HEK293 (cell line): Measurements from ENCODE around the gene DOK6.

Source experiments
- CTCF ChIA-PET: fragments of 350-600 bp; formaldehyde crosslinking; extraction: SDS; loops from one replicate; lab custom pipeline; 2021; ENCODE audit warnings: antibody characterized with exemption; lab: Yijun Ruan, JAX
- POLR2A ChIA-PET: fragments of 300-600 bp; formaldehyde crosslinking; extraction: SDS; loops from one replicate; lab custom pipeline; 2020; ENCODE audit warnings: antibody characterized with exemption, inconsistent platforms; lab: Yijun Ruan, JAX
- H3K27ac ChIP-seq: fragments of 200-500 bp; sonication (Bioruptor generic); 2 replicates; pipeline ENCODE4 v1.5.1; 2014; ENCODE audit warnings: low read depth, low read length, control low read depth, inconsistent platforms; ENCODE audit errors: extremely low read depth
- H3K36me3 ChIP-seq, 2 experiments: fragments of 200-500 bp in 1 of 2; sonication (Bioruptor generic) in 1 of 2; 1 replicate in 1 of 2; 2 replicates in 1 of 2; pipeline ENCODE4 v1.5.1; 2014 to 2017; ENCODE audit warnings: inconsistent platforms in 2 of 2, low read length in 2 of 2; ENCODE audit not compliant: control insufficient read depth in 2 of 2, insufficient read depth in 1 of 2
- H3K4me1 ChIP-seq: fragments of 200-500 bp; sonication (Bioruptor generic); 2 replicates; pipeline ENCODE4 v1.5.1; 2014; ENCODE audit warnings: mild to moderate bottlenecking, low read length, inconsistent platforms; ENCODE audit not compliant: control insufficient read depth, insufficient read depth
- H3K4me3 ChIP-seq: 2 replicates; pipeline ENCODE4 v1.5.1; 2011; ENCODE audit warnings: low read depth, mild to moderate bottlenecking, control low read depth, low read length, moderate library complexity
- H3K9me3 ChIP-seq: fragments of 200-500 bp; sonication (Bioruptor generic); 2 replicates; pipeline ENCODE4 v1.5.1; 2014; ENCODE audit warnings: low read depth, low read length, inconsistent platforms; ENCODE audit not compliant: control insufficient read depth, insufficient read depth
- GLI2 ChIP-seq: fragments of 450-650 bp; formaldehyde crosslinking; IDR thresholded peaks from 2 replicates; pipeline ENCODE4; 2017; ENCODE audit warnings: missing biosample characterization, missing genetic modification characterization, low read depth, borderline replicate concordance
- HIC1 ChIP-seq: fragments of 450-650 bp; formaldehyde crosslinking; IDR thresholded peaks from 2 replicates; pipeline ENCODE4 v1.5.1; 2016; ENCODE audit warnings: missing biosample characterization, missing genetic modification characterization
- IKZF3 ChIP-seq: fragments of 450-650 bp; IDR thresholded peaks from 2 replicates; pipeline ENCODE4 v1.5.0; 2018; ENCODE audit warnings: missing biosample characterization, mild to moderate bottlenecking, missing genetic modification characterization, moderate library complexity
- KLF10 ChIP-seq: fragments of 450-650 bp; IDR thresholded peaks from 2 replicates; pipeline ENCODE4 v1.5.1; 2018; ENCODE audit warnings: missing biosample characterization, mild to moderate bottlenecking, missing genetic modification characterization
- MZF1 ChIP-seq: fragments of 450-650 bp; formaldehyde crosslinking; IDR thresholded peaks from 2 replicates; pipeline ENCODE4 v1.5.1; 2017; ENCODE audit warnings: missing biosample characterization, missing genetic modification characterization, borderline replicate concordance
- SALL2 ChIP-seq: fragments of 450-650 bp; formaldehyde crosslinking; IDR thresholded peaks from 2 replicates; pipeline ENCODE4 v1.5.0; 2017; ENCODE audit warnings: missing biosample characterization, mild to moderate bottlenecking, missing genetic modification characterization, borderline replicate concordance
- SCRT1 ChIP-seq: fragments of 450-650 bp; formaldehyde crosslinking; IDR thresholded peaks from 2 replicates; pipeline ENCODE4 v1.5.1; 2016; ENCODE audit warnings: missing biosample characterization, missing genetic modification characterization, borderline replicate concordance
- YY1 ChIP-seq: fragments of 450-650 bp; formaldehyde crosslinking; IDR thresholded peaks from 2 replicates; pipeline ENCODE4 v1.5.1; 2018; ENCODE audit warnings: missing biosample characterization, missing genetic modification characterization
- ZBTB8A ChIP-seq: fragments of 450-650 bp; formaldehyde crosslinking; IDR thresholded peaks from 2 replicates; pipeline ENCODE4 v1.5.1; 2016; ENCODE audit warnings: missing biosample characterization, missing genetic modification characterization
- ZFP41 ChIP-seq: fragments of 450-650 bp; formaldehyde crosslinking; IDR thresholded peaks from 2 replicates; pipeline ENCODE4 v1.5.1; 2016; ENCODE audit warnings: missing biosample characterization, missing genetic modification characterization, borderline replicate concordance
- ZNF174 ChIP-seq: fragments of 450-650 bp; formaldehyde crosslinking; IDR thresholded peaks from 2 replicates; pipeline ENCODE4 v1.5.0; 2017; ENCODE audit warnings: missing biosample characterization, mild to moderate bottlenecking, missing genetic modification characterization
- ZNF184 ChIP-seq: fragments of 450-650 bp; IDR thresholded peaks from 2 replicates; pipeline ENCODE4 v1.5.1; 2018; ENCODE audit warnings: missing biosample characterization, mild to moderate bottlenecking, missing genetic modification characterization
- ZNF221 ChIP-seq: fragments of 450-650 bp; formaldehyde crosslinking; IDR thresholded peaks from 2 replicates; pipeline ENCODE4 v1.5.1; 2017; ENCODE audit warnings: missing biosample characterization, missing genetic modification characterization, borderline replicate concordance
- ZNF248 ChIP-seq: fragments of 450-650 bp; formaldehyde crosslinking; IDR thresholded peaks from 2 replicates; pipeline ENCODE4 v1.5.1; 2017; ENCODE audit warnings: missing biosample characterization, missing genetic modification characterization
- ZNF274 ChIP-seq, 2 experiments: fragments of 200-500 bp in 1 of 2; fragments of 450-650 bp in 1 of 2; sonication (Bioruptor generic) in 1 of 2; formaldehyde crosslinking in 1 of 2; IDR thresholded peaks; 2 replicates each; pipeline versions ENCODE4 v1.5.1 to v1.6.1; 2014 to 2016; ENCODE audit warnings: borderline replicate concordance in 1 of 2, inconsistent platforms in 1 of 2, low read length in 1 of 2, missing biosample characterization in 1 of 2, missing genetic modification characterization in 1 of 2
- ZNF335 ChIP-seq: fragments of 450-650 bp; formaldehyde crosslinking; conservative IDR thresholded peaks from 2 replicates; pipeline ENCODE4 v1.5.1; 2016; ENCODE audit warnings: missing biosample characterization, missing genetic modification characterization
- ZNF394 ChIP-seq: fragments of 450-650 bp; formaldehyde crosslinking; IDR thresholded peaks from 2 replicates; pipeline ENCODE4 v1.5.1; 2016; ENCODE audit warnings: missing biosample characterization, missing genetic modification characterization, mild to moderate bottlenecking, moderate library complexity, borderline replicate concordance
- ZNF416 ChIP-seq: fragments of 450-650 bp; formaldehyde crosslinking; IDR thresholded peaks from 2 replicates; pipeline ENCODE4 v1.5.1; 2016; ENCODE audit warnings: missing biosample characterization, missing genetic modification characterization
- ZNF433 ChIP-seq: fragments of 450-650 bp; formaldehyde crosslinking; IDR thresholded peaks from 2 replicates; pipeline ENCODE4 v1.5.1; 2016; ENCODE audit warnings: missing biosample characterization, missing genetic modification characterization, low read depth
- ZNF513 ChIP-seq: fragments of 450-650 bp; IDR thresholded peaks from 2 replicates; pipeline ENCODE4 v1.5.1; 2018; ENCODE audit warnings: missing biosample characterization, missing genetic modification characterization
- ZNF610 ChIP-seq: fragments of 450-650 bp; formaldehyde crosslinking; IDR thresholded peaks from 2 replicates; pipeline ENCODE4 v1.5.1; 2016; ENCODE audit warnings: missing biosample characterization, missing genetic modification characterization, borderline replicate concordance
- ZNF626 ChIP-seq: fragments of 450-650 bp; sonication (Bioruptor Pico); formaldehyde crosslinking; IDR thresholded peaks from 2 replicates; pipeline ENCODE4 v1.5.1; 2018; ENCODE audit warnings: missing biosample characterization, missing genetic modification characterization, inconsistent platforms
- ZSCAN16 ChIP-seq: fragments of 450-650 bp; formaldehyde crosslinking; IDR thresholded peaks from 2 replicates; pipeline ENCODE4 v1.5.1; 2016; ENCODE audit warnings: missing biosample characterization, missing genetic modification characterization
- ZSCAN4 ChIP-seq: fragments of 450-650 bp; formaldehyde crosslinking; IDR thresholded peaks from 2 replicates; pipeline ENCODE4 v1.5.1; 2017; ENCODE audit warnings: missing biosample characterization, missing genetic modification characterization
- ZXDB ChIP-seq: fragments of 450-650 bp; formaldehyde crosslinking; IDR thresholded peaks from 2 replicates; pipeline ENCODE4 v1.5.1; 2016; ENCODE audit warnings: missing biosample characterization, missing genetic modification characterization
- TF ChIP-seq, protein P1 (sequence below): fragments of 450-650 bp; formaldehyde crosslinking; IDR thresholded peaks from 2 replicates; pipeline ENCODE4 v1.5.1; 2016; ENCODE audit warnings: missing biosample characterization, missing genetic modification characterization

Gene DOK6

DNA sequence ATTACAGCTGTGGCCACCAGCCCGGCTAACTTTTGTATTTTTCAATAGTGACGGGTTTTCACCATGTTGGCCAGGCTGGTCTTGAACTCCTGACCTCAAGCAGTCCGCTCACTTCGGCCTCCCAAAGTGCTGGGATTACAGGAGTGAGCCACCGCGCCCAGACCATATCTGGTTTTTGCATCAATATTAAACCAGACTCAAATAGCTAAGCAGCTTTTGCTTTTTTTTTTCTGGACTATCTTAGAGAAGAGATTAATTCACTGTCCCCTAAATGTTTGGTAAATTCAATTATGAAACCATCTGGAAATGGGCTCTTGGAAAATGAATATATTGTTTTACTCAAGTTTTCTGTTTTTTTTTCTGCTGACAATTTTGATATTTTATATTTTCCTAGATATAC, 183.7 kb downstream of the DOK6 start:
- Histone ChIP-seq H3K4me3 (no peak overlapping the region), H3K4me1 (no peaks in the 10 kb centered on the region), H3K36me3 (no peaks in the 10 kb centered on the region), H3K27ac (no peak overlapping the region), H3K9me3 (no peaks in the 10 kb centered on the region)
- TF ChIP-seq GLI2 (tag by site-specific recombination), result no peak
- no peak for TF ChIP-seq SALL2 (tag by site-specific recombination)
- TF ChIP-seq ZNF221, result no peak
- TF ChIP-seq ZSCAN16, result no peak
- TF ChIP-seq ZBTB8A (tag by site-specific recombination), result no peak
- no peak for TF ChIP-seq ZSCAN4 (tag by site-specific recombination)
- no peak for TF ChIP-seq ZNF513
- TF ChIP-seq KLF10 (tag by site-specific recombination), result no peak
- no peak for TF ChIP-seq ZNF394 (tag by site-specific recombination)
- no peak for TF ChIP-seq ZNF626 (tag by site-specific recombination)
- TF ChIP-seq ZNF274 (IDR thresholded peaks at IDR 0.05; ENCODE audit: low read length), result no peak
- no peak for TF ChIP-seq ZNF274 (tag by site-specific recombination; IDR thresholded peaks at IDR 0.05; ENCODE audit: borderline replicate concordance)
- TF ChIP-seq ZNF248 (tag by site-specific recombination), result no peak
- no peak for TF ChIP-seq ZNF610 (tag by site-specific recombination)
- no peak for TF ChIP-seq ZNF174 (tag by site-specific recombination)
- ChIA-PET CTCF (no interaction called here), POLR2A (no interaction called here)

- Histone ChIP-seq H3K4me1 (no peaks in the 10 kb centered on the region), H3K27ac (no peak overlapping the region), H3K4me3 (no peak overlapping the region), H3K36me3 (no peaks in the 10 kb centered on the region), H3K9me3 (no peaks in the 10 kb centered on the region)
- ChIA-PET POLR2A (no interaction called here), CTCF (interaction anchor here (1.5 kb wide), 1 partner anchor 37 kb away, joined by 4 read pairs; no protein-coding TSS in a partner anchor)
- TF ChIP-seq IKZF3 (no peak), ZXDB (tag by site-specific recombination) (no peak), ZNF416 (tag by site-specific recombination) (no peak)
Observed at GRCh38 chr18:69585696-69586095, 185.0 kb downstream of the DOK6 start.

DNA sequence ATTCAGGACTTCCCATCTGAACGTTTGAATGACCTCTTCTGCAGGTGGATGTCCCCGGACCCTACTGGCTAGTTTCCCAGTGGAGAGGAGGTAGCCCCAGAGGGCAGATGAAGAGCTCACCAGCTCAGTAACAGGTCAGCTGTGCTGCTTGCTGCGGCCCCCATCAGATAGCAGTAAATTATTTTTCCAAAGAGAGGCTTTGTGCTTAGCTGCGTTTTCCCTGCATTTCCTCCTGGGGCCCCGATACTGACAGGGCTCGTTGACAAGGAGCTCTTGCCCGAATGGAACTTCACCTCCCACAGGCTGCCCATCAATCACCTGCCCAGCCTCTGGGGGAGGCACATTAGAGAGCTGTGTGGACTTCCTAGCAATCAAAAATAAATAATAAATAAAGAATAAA, 185.8 kb downstream of the DOK6 start:
- Histone ChIP-seq H3K27ac (no peak overlapping the region), H3K4me1 (no peaks in the 10 kb centered on the region), H3K9me3 (no peaks in the 10 kb centered on the region), H3K4me3 (no peak overlapping the region), H3K36me3 (no peaks in the 10 kb centered on the region)
- POLR2A ChIA-PET, result no interaction called here
- CTCF ChIA-PET, result interaction anchor here (0.7 to 1.5 kb wide), 2 partner anchors 38 to 79 kb away, joined by 3 to 4 read pairs; no protein-coding TSS in a partner anchor
- TF ChIP-seq ZNF335 (tag by site-specific recombination) (no peak), MZF1 (tag by site-specific recombination) (no peak), ZNF184 (tag by site-specific recombination) (no peak), YY1 (no peak), HIC1 (tag by site-specific recombination) (no peak), SCRT1 (tag by site-specific recombination) (no peak), ZFP41 (no peak), ZNF433 (tag by site-specific recombination) (no peak)
- TF ChIP-seq, protein P1, sequence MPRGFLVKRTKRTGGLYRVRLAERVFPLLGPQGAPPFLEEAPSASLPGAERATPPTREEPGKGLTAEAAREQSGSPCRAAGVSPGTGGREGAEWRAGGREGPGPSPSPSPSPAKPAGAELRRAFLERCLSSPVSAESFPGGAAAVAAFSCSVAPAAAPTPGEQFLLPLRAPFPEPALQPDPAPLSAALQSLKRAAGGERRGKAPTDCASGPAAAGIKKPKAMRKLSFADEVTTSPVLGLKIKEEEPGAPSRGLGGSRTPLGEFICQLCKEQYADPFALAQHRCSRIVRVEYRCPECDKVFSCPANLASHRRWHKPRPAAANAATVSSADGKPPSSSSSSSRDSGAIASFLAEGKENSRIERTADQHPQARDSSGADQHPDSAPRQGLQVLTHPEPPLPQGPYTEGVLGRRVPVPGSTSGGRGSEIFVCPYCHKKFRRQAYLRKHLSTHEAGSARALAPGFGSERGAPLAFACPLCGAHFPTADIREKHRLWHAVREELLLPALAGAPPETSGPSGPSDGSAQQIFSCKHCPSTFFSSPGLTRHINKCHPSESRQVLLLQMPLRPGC (tag by site-specific recombination), result no peak
